ENCODE results near the gene EPB41.
"Not testable (repeated sequence)": the region's sequence is repeated elsewhere in the genome, so short reads cannot be mapped to it uniquely, and the experiment has no call there.

EPB41 gene

DNA sequence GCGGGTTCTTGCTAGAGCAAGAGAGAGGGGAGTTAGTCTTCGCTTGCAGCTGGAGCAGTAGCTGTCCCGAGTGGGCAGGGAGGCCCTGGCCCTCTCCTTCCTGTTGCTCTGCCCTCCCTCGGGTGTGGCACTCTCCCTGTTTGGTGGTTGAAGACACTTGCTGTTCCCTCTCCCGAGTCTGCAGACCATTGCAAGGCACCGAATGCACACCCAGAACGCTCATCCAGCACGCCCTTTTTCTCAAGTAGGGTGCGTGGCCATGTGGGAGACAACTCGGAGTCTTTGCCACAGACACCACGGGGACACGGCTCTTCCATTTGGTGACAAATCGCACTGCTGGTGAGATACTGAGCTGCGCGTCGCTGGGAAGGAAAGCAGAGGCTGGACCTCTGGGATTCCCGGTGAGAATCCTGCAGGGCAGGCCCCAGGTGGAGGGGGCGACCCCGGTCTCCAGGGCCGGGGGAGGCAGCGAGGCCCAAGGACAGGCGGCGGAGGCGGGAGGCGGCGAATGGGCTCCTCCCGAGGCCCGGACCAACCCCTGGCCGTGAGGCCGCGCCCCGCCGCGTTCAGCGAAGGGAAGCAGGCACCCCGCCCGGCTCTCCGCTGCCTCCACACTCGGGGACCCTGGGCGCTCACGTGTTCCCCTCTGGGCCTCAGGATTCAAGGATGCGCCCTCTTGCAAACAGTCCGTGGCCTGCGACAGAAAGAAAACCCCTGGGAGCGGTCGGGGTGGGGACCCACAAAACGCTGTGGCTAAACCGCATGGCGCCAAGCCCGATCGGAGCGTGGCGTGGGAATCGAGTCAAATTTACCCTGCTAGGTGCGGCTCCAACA lies 219.7 kb downstream of the EPB41 start:
- DNase-seq (ENCODE audit: low spot score) = no peak

DNA sequence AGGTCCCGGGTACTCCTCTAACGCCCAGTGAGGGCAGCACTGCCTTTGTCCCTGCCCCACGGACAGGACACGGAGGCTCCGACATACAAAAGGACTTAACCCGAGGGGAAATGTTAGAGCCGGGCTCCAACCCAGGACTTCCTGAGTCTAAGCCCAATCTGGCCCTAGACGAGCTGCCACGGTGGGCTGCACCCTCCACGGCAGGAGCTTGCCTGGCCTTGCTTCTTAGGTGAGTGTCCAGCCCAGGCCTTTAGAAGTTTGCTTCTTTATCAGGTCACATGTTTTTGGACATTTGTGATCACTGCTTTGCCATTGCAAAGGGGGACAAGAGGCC lies 220.3 kb downstream of the EPB41 start:
- no peak for DNase-seq (ENCODE audit: low spot score)

DNA sequence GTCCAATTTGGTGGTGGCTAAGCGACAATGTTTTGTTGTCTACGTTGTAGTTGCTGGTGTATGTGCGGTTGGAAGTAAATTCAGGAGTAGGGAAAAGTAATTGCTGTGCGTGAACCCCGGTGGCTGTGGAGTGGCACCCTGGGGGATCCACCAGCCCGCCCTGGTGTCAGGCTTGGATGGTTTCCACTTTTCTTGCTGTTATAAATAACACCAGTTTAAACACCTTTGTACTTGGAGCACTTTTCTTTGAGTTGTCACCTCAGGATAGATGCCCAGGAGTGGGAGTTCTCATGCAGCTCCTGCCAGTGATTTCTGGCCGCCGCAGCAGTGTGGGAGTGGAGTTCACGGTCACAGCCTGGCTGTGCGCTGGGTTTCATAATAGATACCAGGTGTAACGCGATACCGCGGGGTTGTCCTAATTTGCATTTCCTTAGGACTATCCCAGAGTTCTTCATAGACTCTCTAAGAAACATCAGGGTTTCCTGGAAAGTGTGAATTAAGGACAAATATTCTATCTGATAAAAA lies 222.1 kb downstream of the EPB41 start:
- no peak for DNase-seq (ENCODE audit: low spot score)

DNA sequence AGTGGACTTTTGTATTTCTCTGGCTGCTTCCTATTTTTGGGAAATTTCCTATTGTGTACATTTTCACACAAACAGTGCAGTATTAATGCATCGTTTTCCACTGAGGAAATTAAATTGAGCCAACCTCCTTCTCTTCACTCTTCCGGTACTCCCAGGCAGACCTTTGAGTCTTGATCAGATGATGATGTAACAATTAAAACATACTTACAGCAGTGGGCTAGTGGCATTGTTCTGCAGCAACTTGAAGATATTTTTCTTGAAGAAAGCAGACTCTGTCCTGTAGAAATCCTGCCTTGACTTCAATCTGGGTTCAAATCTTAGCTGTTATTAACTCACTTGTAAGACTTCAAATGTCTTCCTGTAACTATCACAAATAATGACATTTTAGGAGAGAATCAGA lies 228.3 kb downstream of the EPB41 start:
- DNase-seq (ENCODE audit: low spot score) = no peak

GRCh38 chr1:29144178-29144577 lies 229.8 kb downstream of the EPB41 start:
- DNase-seq (ENCODE audit: low spot score) = no peak

- peak; percentile 74 for DNase-seq (ENCODE audit: low spot score)
Measured at GRCh38 chr1:29145739-29146437, 231.5 kb downstream of the EPB41 start.

GRCh38 chr1:29148656-29149491 lies 234.5 kb downstream of the EPB41 start:
- no peak for DNase-seq (ENCODE audit: low spot score)

GRCh38 chr1:29150346-29150745 lies 236.0 kb downstream of the EPB41 start:
- DNase-seq (ENCODE audit: low spot score) = not testable (repeated sequence)

DNA sequence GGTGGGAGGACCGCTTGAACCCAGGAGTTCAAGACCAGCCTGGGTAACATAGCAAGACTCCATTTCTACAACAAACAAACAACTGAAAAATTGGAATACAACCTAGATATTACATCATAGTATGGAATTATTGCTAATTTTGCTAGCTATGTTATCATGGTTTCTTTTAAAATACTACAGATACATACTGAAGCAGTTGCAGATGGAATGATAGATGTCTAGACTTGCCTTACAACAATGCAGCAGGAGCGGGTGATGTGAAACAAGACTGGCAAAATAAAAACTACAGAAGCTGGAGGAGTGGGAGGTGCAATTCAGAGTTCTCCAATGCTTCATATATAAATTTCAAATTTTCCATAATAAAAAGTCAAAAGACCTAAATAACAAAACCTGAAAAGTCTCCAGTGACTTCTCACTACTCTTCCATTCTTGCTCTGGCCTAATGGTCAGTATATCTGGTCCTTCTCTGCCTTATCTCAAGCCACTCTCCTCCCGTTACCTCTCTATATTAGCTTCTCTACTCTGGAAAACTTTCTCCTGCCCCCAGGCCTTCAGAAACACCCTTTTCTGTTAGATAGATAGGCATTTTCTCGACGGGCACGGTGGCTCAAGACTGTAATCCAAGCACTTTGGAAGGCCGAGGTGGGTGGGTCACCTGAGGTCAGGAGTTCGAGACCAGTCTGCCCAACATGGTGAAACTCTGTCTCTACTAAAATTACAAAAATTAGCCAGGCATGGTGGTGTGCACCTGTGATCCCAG lies 237.9 kb downstream of the EPB41 start:
- no peak for DNase-seq (ENCODE audit: low spot score)

- DNase-seq (ENCODE audit: low spot score) = no peak
Measured at GRCh38 chr1:29156543-29157268, 242.3 kb downstream of the EPB41 start.

DNA sequence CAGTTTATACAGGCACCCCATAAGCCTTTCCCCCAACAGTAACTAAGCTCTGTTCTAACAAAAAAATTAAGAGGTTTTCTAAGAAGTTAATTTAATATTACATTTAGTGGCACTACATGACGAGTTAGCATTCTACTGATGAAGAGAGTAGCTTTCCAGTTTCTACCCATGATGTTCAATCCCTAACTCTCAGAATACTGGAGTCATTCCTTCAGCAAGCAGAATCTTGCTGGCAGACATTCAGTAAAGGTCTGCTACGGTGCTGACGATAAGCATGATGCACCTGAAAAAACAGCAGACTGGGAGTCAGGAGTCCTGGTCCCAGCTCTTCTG lies 242.9 kb downstream of the EPB41 start:
- DNase-seq (ENCODE audit: low spot score) = no peak

DNA sequence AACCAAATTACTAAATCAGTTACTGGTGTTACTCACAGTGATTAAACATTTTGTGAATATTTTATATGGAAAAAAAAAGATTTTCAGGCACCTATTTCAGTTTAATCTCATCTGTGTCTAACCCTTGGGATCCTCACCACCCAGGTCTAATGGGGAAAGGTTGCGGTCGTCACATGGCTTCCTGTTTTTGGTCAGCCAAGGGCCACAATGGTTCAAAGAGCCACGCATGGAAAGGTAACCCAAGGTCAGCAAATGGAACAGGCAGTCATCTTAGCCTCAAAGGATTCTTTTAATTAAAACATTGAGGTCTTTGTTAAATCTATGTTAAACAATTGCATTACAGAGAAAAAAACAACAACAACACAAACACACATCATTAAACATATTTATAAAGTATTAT lies 245.4 kb downstream of the EPB41 start:
- DNase-seq (ENCODE audit: low spot score) = no peak

GRCh38 chr1:29162025-29162424 lies 247.7 kb downstream of the EPB41 start:
- DNase-seq (ENCODE audit: low spot score) = no peak

- peak; percentile 47 for DNase-seq (ENCODE audit: low spot score)
Measured at GRCh38 chr1:29162476-29163138, 248.2 kb downstream of the EPB41 start.

- DNase-seq (ENCODE audit: low spot score) = no peak
Measured at GRCh38 chr1:29164588-29164987, 250.2 kb downstream of the EPB41 start.

- no peak for DNase-seq (ENCODE audit: low spot score)
Measured at GRCh38 chr1:29166291-29166878, 252.0 kb downstream of the EPB41 start.

DNA sequence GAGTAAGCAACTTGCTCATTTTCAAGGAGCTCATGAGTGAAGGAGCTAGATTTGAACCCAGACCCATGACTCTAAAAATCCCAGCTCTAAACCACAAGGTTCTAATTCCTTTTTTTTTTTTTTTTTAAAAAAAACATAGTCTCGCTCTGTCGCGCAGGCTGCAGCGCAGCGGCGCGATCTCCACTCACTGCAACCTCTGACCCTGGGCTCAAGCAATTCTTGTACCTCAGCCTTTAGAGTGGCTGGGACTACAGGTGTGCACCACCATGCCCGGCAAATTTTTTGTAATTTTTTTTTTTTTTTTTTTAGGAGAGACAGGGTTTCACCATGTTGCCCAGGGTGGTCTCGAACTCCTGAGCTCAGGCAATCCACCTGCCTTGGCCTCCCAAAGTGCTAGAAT lies 253.5 kb downstream of the EPB41 start:
- no peak for DNase-seq (ENCODE audit: low spot score)

Measured in AG08396 (cell line).